ENCODE measurements around the gene MLIP. TPM values are rescaled to one million over a fixed set of nuclear protein-coding genes. Genes with fewer than 3 reads are reported as not detected.

The MLIP gene
- polyA plus RNA-seq, 2 of the 4 experiments (the other 2 are of a cell fraction): 0.08 TPM; not detected in 1

DNA sequence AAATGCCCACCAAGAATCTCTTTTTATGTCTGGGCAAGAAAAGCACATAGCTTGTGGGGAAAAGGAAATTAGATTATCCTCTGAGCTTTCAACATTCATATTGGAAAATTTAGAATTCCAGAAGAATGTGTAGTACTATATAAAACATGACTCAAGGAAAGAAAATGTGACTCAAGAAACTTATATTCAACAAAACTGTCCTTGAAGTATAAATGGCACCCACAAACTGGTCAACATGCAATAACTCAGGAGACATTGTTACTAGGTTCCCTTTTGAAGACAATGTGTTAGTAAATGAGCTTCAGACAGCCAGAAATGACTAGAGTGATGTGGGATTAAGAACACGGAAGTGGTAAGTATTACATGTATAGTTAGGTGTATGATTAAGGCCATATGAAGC is 170.9 kb downstream of the MLIP start:
- TF ChIP-seq FOSB (CRISPR knock-in tag; IDR thresholded peaks at IDR 0.05) (no peak), FOSL2 (IDR thresholded peaks at IDR 0.05) (0 out of 2 replicates have a peak, but pooled peaks have one; percentile 14), FOSL2 (CRISPR knock-in tag; IDR thresholded peaks at IDR 0.05) (0 out of 2 replicates have a peak, but pooled peaks have one; percentile 12)
- WGBS (ENCODE audit: missing lambda C conversion rate): 29% methylated on average over 1 of the region's 1 CpG
- H3K4me1 ChIP-seq: peaks cover 12% of the 10 kb centered on the region; the same call in 2 of the 3 replicates
- ATAC-seq: peak in 1 of 2 experiments; percentile 49; a peak in 3 of 6 replicates
- ChIA-PET POLR2A (no interaction called here), CTCF (interaction anchor here (1.2 kb wide), 1 partner anchor 296 kb away, joined by 3 read pairs; no protein-coding TSS in a partner anchor)
- no peak for FAIRE-seq
- H3K27ac ChIP-seq: peak overlapping the region in 1 of 2 experiments; percentile 36; a peak in 2 of 6 replicates
- DNase-seq (ENCODE audit: low read depth in 1 of 2, low spot score in 1 of 2): peak in 1 of 2 experiments; percentile 38
- no peak overlapping the region for H3K4me3 ChIP-seq
- H3K4me2 ChIP-seq: peak overlapping the region; percentile 3; the same call in 1 of the 3 replicates
- no peaks in the 10 kb centered on the region for H3K9me3 ChIP-seq

DNA sequence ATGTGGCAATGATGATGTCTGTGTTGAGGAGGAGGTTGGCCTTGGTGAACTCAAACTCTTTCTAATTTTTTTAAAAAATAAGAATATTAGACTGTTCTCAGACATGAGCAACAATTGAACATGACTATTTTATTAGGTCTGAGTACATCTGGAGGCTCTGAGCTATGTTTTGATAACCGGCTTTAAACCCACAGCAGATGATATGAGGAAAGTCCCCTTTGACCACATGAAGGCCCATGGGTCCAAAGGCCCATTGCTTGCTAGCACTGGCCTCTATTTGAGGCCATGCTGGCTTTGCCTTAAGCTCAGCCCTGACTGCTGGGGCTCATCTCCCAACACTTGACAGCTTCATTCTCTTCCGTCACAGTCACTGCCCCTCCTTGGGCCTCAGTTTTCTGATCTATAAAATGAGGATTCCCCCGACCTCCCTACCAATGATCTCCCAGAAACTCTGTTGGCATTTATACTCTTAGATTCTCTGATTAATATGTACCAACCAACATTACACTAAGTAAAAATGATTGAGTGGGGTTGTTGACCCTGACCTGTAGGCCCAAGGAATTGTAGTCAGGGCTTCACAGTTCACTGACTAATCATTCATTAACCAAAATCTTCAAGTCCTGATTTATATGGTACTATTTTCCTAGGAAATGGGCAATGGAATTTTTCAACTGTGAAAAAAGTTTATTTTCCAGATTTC is 173.1 kb downstream of the MLIP start:
- no peaks in the 10 kb centered on the region for H3K9me3 ChIP-seq
- DNase-seq (ENCODE audit: low read depth in 1 of 2, low spot score in 1 of 2) (no peak), FAIRE-seq (no peak), ATAC-seq (no peak)
- ChIA-PET POLR2A (no interaction called here), CTCF (no interaction called here)
- 61% methylated on average over 3 of the region's 3 CpGs for WGBS (ENCODE audit: missing lambda C conversion rate)
- H3K4me3 ChIP-seq: no peak overlapping the region
- no peak overlapping the region for H3K4me2 ChIP-seq
- H3K27ac ChIP-seq: peak overlapping the region in 1 of 2 experiments; percentile 31; a peak in 1 of 6 replicates
- H3K4me1 ChIP-seq: peaks cover 12% of the 10 kb centered on the region; the same call in 2 of the 3 replicates
- TF ChIP-seq RCOR1 (IDR thresholded peaks at IDR 0.05; ENCODE audit: low read depth, low read length): no peak
- no peak for TF ChIP-seq MAZ (IDR thresholded peaks at IDR 0.05; ENCODE audit: borderline replicate concordance, low read depth, low read length)
- no peak for TF ChIP-seq CHD4 (IDR thresholded peaks at IDR 0.05; ENCODE audit: borderline replicate concordance)
- no peak for TF ChIP-seq REST (IDR thresholded peaks at IDR 0.05)
- TF ChIP-seq NPAS2 (CRISPR knock-in tag; IDR thresholded peaks at IDR 0.05; ENCODE audit: borderline replicate concordance): no peak
- no peak for TF ChIP-seq ESRRA (IDR thresholded peaks at IDR 0.05; ENCODE audit: borderline replicate concordance, low read length)

- no peak for DNase-seq (ENCODE audit: low read depth in 1 of 2, low spot score in 1 of 2)
- TF ChIP-seq ZC3H11A (IDR thresholded peaks at IDR 0.05): no peak
- no peak for TF ChIP-seq CHD2 (IDR thresholded peaks at IDR 0.05; ENCODE audit: low read length, partially characterized antibody)
- no peak for TF ChIP-seq MAFK (IDR thresholded peaks at IDR 0.05; ENCODE audit: partially characterized antibody)
- no peak for TF ChIP-seq JUN (IDR thresholded peaks at IDR 0.05)
- TF ChIP-seq GATA3 (IDR thresholded peaks at IDR 0.05; ENCODE audit: borderline replicate concordance): no peak
- no peak for TF ChIP-seq SMC3 (IDR thresholded peaks at IDR 0.05)
- TF ChIP-seq FOSB (CRISPR knock-in tag; IDR thresholded peaks at IDR 0.05): no peak
- no peak for TF ChIP-seq REST (IDR thresholded peaks at IDR 0.05)
- TF ChIP-seq, protein P1, sequence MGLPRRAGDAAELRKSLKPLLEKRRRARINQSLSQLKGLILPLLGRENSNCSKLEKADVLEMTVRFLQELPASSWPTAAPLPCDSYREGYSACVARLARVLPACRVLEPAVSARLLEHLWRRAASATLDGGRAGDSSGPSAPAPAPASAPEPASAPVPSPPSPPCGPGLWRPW (IDR thresholded peaks at IDR 0.05): no peak
- Histone ChIP-seq H3K4me1 (peaks cover 12% of the 10 kb centered on the region; the same call in 2 of the 3 replicates), H3K9me3 (no peaks in the 10 kb centered on the region), H3K27ac (no peak overlapping the region), H3K4me3 (no peak overlapping the region), H3K4me2 (no peak overlapping the region)
- no peak for FAIRE-seq
- POLR2A ChIA-PET: no interaction called here
- CTCF ChIA-PET: no interaction called here
- no peak for ATAC-seq
- WGBS (ENCODE audit: missing lambda C conversion rate): 80% methylated on average over 3 of the region's 3 CpGs
Measured at GRCh38 chr6:54285595-54285994, 174.4 kb downstream of the MLIP start.
